ENCODE measurements around the gene HYI. TPM values are rescaled to one million over a fixed set of nuclear protein-coding genes. Genes with fewer than 3 reads are reported as not detected.

HYI gene
- total and polyA plus RNA-seq, 7 donors, result 7.4 to 21.4 (median 12.2) TPM

- TF ChIP-seq, protein P1, sequence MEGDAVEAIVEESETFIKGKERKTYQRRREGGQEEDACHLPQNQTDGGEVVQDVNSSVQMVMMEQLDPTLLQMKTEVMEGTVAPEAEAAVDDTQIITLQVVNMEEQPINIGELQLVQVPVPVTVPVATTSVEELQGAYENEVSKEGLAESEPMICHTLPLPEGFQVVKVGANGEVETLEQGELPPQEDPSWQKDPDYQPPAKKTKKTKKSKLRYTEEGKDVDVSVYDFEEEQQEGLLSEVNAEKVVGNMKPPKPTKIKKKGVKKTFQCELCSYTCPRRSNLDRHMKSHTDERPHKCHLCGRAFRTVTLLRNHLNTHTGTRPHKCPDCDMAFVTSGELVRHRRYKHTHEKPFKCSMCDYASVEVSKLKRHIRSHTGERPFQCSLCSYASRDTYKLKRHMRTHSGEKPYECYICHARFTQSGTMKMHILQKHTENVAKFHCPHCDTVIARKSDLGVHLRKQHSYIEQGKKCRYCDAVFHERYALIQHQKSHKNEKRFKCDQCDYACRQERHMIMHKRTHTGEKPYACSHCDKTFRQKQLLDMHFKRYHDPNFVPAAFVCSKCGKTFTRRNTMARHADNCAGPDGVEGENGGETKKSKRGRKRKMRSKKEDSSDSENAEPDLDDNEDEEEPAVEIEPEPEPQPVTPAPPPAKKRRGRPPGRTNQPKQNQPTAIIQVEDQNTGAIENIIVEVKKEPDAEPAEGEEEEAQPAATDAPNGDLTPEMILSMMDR (IDR thresholded peaks at IDR 0.05), result no peak
- Histone ChIP-seq H3K36me3 (ENCODE audit: insufficient read depth in 1 of 2, low read depth in 1 of 2) (peaks cover 8 to 100% of the 10 kb centered on the region in 2 donors), H3K9me3 (no peaks in the 10 kb centered on the region), H3K4me3 (no peak overlapping the region), H3K27ac (no peak overlapping the region), H3K4me1 (no peaks in the 10 kb centered on the region), H3K27me3 (ENCODE audit: insufficient read depth in 3 of 3, low read length in 2 of 3) (no peaks in the 10 kb centered on the region)
- intact Hi-C loops (cut with DNase I), result no loop called here
- WGBS, 3 donors, result 88 to 94% (median 91%) methylated on average over 4 of the region's 4 CpGs
- no peak for ATAC-seq
- DNase-seq, result peak in 1 of 2 donors; percentile 30
These were observed 7.4 kb downstream of the HYI start for GRCh38 chr1:43446388-43446740.

DNA sequence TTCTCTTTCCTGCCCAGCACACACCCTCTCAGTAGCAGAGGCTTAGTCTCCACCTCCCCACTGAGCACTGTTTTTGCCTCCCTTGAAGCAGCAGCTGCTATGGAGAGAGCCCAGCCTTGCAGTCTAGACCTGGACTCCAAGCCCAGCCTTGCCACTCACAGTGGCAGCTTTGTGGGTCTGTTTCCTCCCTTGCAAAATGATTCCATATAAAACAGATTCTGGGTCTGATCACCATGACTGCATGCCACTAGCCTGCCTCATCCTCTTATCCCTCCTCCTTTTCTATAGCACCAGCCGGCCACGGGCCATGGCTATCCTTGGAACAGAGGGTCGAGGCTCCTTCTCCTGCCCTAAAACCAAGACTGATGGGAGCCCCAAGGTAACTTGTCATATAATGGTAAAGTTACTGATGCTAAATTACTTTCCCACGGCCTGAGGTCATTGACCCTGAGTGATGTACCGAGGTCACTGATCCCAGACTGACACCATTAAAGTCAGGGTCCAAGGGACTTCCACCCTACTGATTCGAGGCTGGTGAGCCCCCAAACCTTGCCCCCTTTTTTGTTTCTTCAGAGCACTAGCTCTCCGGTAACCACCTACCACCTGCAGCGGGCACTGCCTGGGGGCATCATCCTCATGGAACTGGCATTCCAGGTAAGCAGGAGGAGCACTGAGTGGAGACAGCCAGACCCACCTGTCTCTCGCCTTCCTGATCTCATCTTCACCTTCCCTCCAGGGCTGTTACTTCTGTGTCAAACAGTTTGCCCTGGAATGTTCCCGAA lies 7.9 kb downstream of the HYI start:
- peak in 1 of 2 donors; percentile 36 for DNase-seq
- no peak overlapping the region for H3K27ac ChIP-seq
- no peaks in the 10 kb centered on the region for H3K4me1 ChIP-seq
- no peak for ATAC-seq
- no peaks in the 10 kb centered on the region for H3K9me3 ChIP-seq
- intact Hi-C loops (cut with DNase I), result no loop called here
- no peaks in the 10 kb centered on the region for H3K27me3 ChIP-seq (ENCODE audit: insufficient read depth in 3 of 3, low read length in 2 of 3)
- H3K36me3 ChIP-seq (ENCODE audit: insufficient read depth in 1 of 2, low read depth in 1 of 2), result peaks cover 8 to 100% of the 10 kb centered on the region in 2 donors
- TF ChIP-seq, protein P1 (IDR thresholded peaks at IDR 0.05), result no peak
- 90 to 93% (median 92%) methylated on average over 10 of the region's 10 CpGs for whole genome bisulfite sequencing, 3 donors
- H3K4me3 ChIP-seq, result no peak overlapping the region

DNA sequence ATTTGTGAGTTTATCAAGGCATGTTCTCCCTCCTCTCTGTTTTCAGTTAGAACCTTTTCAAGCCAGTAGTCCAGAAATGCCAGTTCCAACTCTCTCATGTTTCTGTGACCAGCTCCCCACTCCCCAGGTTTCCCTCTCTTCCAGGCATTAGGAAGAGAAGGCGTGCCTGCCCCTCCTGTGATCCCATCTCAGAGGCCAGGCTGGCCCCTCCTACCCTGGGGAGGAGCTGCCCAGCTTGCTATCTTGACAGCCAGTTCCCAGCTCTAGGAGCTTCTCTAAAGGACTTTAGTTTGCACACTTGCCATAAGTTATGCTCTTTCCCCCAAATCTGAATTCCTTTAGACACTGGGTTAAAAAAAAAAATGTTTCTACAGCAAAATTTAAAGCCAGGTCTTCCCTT lies 8.9 kb downstream of the HYI start:
- DNase-seq (peak in 1 of 2 donors; percentile 39), ATAC-seq (no peak)
- Histone ChIP-seq H3K27me3 (ENCODE audit: insufficient read depth in 3 of 3, low read length in 2 of 3) (no peaks in the 10 kb centered on the region), H3K4me1 (no peaks in the 10 kb centered on the region), H3K36me3 (ENCODE audit: insufficient read depth in 1 of 2, low read depth in 1 of 2) (peaks cover 11 to 100% of the 10 kb centered on the region in 2 donors), H3K9me3 (no peaks in the 10 kb centered on the region), H3K27ac (no peak overlapping the region), H3K4me3 (no peak overlapping the region)
- TF ChIP-seq, protein P1 (IDR thresholded peaks at IDR 0.05), result no peak
- intact Hi-C loops (cut with DNase I), result no loop called here
- 82 to 87% (median 84%) methylated on average over 1 of the region's 1 CpG for WGBS, 3 donors

GRCh38 chr1:43444151-43444828 lies 9.4 kb downstream of the HYI start:
- H3K4me1 ChIP-seq, result no peaks in the 10 kb centered on the region
- 93 to 94% (median 94%) methylated on average over 13 of the region's 13 CpGs for WGBS, 3 donors
- ATAC-seq (no peak), DNase-seq (no peak)
- intact Hi-C loops (cut with DNase I), result no loop called here
- no peaks in the 10 kb centered on the region for H3K27me3 ChIP-seq (ENCODE audit: insufficient read depth in 3 of 3, low read length in 2 of 3)
- no peaks in the 10 kb centered on the region for H3K9me3 ChIP-seq
- H3K4me3 ChIP-seq, result no peak overlapping the region
- no peak overlapping the region for H3K27ac ChIP-seq
- TF ChIP-seq, protein P1 (IDR thresholded peaks at IDR 0.05), result no peak
- H3K36me3 ChIP-seq (ENCODE audit: insufficient read depth in 1 of 2, low read depth in 1 of 2), result peaks cover 11 to 100% of the 10 kb centered on the region in 2 donors
